GM11168 (cell line): Measurements from ENCODE around the gene PCDHGA9.
"Not testable (repeated sequence)": the region's sequence is repeated elsewhere in the genome, so short reads cannot be mapped to it uniquely, and the experiment has no call there.

Source experiments
- in situ Hi-C: fragments of 300-500 bp; cut with MboI; formaldehyde crosslinking; loops from one replicate; pipeline ENCODE4 v1.12.0; 2022; ENCODE audit warnings: low sequenced_read_pairs; ENCODE audit not compliant: unreplicated experiment

PCDHGA9 gene

DNA sequence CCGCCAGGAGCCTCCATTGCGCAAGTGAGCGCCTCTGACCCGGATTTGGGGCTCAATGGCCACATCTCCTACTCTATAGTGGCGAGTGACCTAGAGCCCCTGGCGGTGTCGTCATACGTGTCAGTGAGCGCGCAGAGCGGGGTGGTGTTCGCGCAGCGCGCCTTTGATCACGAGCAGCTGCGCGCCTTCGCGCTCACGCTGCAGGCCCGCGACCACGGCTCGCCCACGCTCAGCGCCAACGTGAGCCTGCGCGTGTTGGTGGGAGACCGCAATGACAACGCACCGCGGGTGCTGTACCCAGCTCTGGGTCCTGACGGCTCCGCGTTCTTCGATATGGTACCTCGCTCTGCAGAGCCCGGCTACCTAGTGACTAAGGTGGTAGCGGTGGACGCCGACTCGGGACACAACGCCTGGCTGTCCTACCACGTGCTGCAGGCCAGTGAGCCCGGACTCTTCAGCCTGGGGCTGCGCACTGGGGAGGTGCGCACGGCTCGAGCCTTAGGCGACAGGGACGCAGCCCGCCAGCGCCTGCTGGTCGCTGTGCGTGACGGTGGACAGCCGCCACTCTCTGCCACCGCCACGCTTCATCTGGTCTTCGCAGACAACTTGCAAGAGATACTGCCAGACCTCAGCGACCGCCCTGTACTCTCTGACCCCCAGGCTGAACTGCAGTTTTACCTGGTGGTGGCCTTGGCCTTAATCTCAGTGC lies 7.2 kb downstream of the PCDHGA9 start:
- in situ Hi-C loops: loop anchor here (5.0 kb wide), 1 partner anchor 153 kb away; no protein-coding TSS in a partner anchor

DNA sequence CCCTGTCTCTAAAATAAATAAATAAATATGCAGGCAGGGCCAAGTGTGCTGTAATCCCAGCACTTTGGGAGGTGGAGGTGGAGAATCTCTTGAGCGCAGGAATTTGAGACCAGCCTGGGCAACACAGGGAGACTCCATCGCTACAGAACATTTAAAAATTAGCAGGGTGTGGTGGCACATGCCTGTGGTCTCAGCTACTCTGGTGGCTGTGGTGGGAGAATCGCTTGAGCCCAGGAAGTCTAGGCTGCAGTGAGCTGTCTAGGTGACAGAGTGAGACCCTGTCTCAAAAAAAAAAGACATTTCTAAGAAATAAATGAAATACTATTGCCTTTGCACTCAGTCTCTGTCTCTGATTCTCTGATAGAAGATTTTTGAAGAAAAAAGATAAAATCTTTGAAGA lies 9.0 kb downstream of the PCDHGA9 start:
- in situ Hi-C loops: loop anchor here (5.0 kb wide), 1 partner anchor 151 kb away; no protein-coding TSS in a partner anchor

DNA sequence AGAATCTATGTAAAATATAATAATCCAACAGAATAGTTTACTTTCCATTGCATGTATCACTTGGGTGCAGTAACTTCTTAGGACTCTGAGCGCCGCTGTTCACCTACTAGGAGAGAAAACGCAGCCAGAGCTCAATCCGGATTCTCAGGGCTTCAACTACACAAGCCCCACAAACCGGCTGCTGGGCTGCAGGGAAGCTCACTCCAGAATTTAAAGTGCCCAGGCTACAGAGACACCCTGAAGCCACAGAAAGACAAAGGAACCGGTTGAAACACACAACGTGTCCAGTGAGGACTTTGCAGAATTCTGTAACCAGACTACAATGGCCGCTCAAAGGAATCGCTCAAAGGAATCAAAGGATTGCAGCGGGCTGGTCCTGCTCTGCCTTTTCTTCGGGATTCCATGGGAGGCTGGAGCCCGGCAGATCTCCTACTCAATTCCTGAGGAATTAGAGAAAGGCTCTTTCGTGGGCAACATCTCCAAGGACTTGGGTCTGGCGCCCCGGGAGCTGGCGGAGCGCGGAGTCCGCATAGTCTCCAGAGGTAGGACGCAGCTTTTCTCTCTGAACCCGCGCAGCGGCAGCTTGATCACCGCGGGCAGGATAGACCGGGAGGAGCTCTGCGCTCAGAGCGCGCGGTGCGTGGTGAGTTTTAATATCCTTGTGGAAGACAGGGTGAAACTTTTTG lies 10.4 kb downstream of the PCDHGA9 start, which contains the start of gene PCDHGA10:
Gene PCDHGA10 (plus strand): TSS at position 134 of the 686 bp plus-strand sequence. CDS start 189 bp downstream, at position 323.
- in situ Hi-C loops: loop anchor here (5.0 kb wide), 1 partner anchor 149 kb away; no protein-coding TSS in a partner anchor

DNA sequence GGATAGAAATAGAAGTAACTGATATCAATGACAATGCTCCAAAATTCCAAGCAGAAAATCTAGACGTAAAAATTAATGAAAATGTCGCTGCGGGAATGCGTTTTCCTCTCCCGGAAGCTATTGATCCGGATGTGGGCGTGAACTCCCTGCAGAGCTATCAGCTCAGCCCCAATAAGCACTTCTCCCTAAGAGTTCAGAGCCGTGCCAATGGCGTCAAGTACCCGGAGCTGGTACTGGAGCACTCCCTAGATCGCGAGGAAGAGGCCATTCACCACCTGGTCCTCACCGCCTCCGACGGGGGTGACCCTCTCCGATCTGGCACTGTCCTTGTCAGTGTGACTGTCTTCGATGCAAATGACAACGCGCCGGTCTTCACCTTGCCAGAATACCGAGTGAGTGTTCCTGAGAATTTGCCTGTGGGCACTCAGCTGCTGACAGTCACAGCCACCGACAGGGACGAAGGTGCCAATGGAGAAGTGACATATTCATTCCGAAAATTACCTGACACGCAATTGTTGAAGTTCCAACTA lies 11.0 kb downstream of the PCDHGA9 start:
- in situ Hi-C loops: loop anchor here (5.0 kb wide), 1 partner anchor 149 kb away; no protein-coding TSS in a partner anchor

DNA sequence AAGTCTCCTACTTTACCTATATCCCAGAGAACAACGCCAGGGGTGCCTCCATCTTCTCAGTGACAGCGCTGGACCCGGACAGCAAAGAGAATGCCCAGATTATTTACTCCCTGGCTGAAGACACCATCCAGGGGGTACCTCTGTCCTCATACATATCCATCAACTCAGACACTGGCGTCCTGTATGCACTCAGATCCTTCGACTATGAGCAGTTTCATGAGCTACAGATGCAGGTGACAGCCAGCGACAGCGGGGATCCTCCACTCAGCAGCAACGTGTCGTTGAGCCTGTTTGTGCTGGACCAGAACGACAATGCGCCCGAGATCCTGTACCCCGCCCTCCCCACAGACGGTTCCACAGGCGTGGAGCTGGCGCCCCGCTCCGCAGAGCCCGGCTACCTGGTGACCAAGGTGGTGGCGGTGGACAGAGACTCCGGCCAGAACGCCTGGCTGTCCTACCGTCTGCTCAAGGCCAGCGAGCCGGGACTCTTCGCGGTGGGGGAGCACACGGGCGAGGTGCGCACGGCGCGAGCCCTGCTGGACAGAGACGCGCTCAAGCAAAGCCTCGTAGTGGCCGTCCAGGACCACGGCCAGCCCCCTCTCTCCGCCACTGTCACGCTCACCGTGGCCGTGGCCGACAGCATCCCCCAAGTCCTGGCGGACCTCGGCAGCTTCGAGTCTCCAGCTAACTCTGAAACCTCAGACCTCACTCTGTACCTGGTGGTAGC lies 12.1 kb downstream of the PCDHGA9 start:
- in situ Hi-C loops: loop anchor here (5.0 kb wide), 1 partner anchor 148 kb away; no protein-coding TSS in a partner anchor

DNA sequence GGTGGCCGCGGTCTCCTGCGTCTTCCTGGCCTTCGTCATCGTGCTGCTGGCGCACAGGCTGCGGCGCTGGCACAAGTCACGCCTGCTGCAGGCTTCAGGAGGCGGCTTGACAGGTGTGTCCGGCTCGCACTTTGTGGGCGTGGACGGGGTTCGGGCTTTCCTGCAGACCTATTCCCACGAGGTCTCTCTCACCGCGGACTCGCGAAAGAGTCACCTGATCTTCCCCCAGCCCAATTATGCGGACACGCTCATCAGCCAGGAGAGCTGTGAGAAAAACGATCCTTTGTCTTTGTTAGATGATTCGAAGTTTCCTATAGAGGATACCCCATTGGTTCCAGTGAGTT lies 12.7 kb downstream of the PCDHGA9 start:
- in situ Hi-C loops: not testable (repeated sequence)

DNA sequence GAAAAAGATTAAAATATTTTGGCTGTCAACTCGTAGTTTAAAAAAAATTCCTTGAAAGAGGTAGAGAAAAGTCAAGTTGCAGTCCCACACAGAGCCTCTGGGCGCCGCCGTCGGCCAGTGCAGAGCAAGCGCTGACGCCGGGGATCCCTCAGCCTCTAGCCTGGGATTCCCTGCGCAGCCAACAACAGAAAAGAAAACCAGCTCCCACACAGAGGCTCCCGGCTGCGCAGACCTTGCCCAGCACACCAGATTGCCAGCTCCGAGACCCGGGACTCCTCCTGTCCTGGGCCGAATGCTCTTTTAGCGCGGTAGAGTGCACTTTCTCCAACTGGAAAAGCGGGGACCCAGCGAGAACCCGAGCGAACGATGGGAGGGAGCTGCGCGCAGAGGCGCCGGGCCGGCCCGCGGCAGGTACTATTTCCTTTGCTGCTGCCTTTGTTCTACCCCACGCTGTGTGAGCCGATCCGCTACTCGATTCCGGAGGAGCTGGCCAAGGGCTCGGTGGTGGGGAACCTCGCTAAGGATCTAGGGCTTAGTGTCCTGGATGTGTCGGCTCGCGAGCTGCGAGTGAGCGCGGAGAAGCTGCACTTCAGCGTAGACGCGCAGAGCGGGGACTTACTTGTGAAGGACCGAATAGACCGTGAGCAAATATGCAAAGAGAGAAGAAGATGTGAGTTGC lies 15.1 kb downstream of the PCDHGA9 start, which contains the start of gene PCDHGB7:
Gene PCDHGB7 (plus strand): TSS at position 184 of the 679 bp plus-strand sequence. CDS start 183 bp downstream, at position 367.
- in situ Hi-C loops: not testable (repeated sequence)

DNA sequence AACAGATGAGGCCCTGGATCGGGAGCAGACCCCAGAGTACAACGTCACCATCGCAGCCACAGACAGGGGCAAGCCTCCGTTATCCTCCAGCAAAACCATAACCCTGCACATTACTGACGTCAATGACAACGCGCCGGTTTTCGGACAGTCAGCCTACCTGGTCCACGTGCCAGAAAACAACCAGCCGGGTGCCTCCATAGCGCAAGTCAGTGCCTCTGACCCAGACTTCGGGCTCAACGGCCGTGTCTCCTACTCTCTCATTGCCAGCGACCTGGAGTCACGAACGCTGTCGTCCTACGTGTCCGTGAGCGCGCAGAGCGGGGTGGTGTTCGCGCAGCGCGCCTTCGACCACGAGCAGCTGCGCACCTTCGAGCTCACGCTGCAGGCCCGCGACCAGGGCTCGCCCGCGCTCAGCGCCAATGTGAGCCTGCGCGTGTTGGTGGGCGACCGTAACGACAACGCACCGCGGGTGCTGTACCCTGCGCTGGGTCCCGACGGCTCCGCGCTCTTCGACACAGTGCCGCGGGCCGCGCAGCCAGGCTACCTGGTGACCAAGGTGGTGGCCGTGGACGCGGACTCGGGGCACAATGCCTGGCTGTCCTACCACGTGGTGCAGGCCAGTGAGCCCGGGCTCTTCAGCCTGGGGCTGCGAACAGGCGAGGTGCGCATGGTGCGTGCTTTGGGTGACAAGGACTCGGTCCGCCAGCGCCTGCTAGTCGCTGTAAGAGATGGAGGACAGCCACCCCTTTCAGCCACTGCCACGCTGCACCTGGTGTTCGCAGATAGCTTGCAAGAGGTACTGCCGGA lies 16.7 kb downstream of the PCDHGA9 start:
- in situ Hi-C loops: no loop called here

DNA sequence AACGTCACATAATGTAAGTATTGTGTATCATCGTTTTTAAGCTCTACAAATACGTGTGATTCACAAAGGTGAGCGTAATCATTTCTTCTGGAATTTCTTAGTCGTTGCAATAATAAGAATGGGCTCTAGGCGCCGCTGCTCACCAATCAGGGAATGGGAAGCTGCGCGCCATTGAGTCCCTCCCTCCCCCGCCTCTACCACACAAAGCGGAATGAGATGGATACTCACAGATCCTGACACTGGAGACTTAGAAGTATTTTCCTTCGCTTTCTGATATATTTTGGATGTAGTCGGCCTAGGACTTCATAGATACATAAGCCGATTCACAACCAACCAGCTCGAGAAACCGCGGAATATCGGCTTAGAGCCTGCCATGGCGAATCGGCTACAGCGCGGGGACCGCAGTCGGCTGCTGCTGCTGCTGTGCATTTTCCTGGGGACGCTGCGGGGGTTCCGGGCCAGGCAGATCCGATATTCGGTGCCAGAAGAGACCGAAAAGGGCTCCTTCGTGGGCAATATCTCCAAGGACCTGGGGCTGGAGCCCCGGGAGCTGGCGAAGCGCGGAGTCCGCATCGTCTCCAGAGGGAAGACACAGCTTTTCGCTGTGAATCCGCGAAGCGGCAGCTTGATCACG lies 18.4 kb downstream of the PCDHGA9 start, which contains the start of gene PCDHGA11:
Gene PCDHGA11 (plus strand): TSS at position 197 of the 634 bp plus-strand sequence. CDS start 177 bp downstream, at position 374.
- in situ Hi-C loops: no loop called here

DNA sequence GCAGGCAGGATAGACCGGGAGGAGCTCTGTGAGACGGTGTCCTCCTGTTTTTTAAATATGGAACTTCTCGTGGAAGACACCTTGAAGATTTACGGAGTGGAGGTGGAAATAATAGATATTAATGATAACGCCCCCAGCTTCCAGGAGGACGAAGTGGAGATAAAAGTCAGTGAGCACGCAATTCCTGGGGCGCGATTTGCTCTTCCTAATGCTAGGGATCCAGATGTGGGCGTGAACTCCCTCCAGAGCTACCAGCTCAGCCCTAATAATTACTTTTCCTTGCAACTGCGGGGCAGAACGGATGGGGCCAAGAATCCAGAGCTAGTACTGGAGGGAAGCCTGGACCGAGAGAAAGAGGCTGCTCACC lies 18.9 kb downstream of the PCDHGA9 start:
- in situ Hi-C loops: no loop called here

DNA sequence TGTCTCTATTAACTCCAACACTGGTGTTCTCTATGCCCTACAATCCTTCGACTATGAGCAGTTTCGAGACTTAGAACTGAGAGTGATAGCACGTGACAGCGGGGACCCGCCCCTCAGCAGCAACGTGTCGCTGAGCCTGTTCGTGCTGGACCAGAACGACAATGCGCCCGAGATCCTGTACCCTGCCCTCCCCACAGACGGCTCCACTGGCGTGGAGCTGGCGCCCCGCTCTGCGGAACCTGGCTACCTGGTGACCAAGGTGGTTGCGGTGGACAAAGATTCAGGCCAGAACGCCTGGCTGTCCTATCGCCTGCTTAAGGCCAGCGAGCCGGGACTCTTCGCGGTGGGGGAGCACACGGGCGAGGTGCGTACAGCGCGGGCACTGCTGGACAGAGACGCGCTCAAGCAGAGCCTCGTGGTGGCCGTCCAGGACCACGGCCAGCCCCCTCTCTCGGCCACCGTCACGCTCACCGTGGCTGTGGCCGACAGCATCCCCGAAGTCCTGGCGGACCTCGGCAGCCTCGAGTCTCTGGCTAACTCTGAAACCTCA lies 20.2 kb downstream of the PCDHGA9 start:
- in situ Hi-C loops: no loop called here

DNA sequence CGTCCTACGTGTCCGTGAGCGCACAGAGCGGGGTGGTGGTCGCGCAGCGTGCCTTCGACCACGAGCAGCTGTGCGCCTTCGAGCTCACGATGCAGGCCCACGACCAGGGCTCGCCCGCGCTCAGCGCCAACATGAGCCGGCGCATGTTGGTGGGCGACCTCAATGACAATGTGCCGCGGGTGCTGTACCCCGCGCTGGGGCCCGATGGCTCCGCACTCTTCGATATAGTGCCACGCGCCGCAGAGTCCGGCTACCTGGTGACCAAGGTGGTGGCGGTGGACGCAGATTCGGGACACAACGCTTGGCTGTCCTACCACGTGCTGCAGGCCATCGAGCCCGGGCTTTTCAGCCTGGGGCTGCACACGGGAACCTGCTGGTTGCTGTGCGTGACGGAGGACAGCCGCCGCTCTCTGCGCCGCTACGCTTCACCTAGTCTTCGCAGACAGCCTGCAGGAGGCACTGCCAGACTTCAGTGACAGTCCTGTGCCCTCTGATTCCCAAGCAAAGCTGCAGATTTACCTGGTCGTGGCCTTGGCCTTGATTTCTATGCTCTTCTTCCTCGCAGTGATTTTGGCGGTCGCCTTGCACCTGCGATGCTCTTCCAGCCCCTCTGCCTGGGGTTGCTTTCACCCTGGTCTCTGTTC lies 25.3 kb downstream of the PCDHGA9 start:
- in situ Hi-C loops: loop anchor here (5.0 kb wide), 1 partner anchor 89 kb away; no protein-coding TSS in a partner anchor

DNA sequence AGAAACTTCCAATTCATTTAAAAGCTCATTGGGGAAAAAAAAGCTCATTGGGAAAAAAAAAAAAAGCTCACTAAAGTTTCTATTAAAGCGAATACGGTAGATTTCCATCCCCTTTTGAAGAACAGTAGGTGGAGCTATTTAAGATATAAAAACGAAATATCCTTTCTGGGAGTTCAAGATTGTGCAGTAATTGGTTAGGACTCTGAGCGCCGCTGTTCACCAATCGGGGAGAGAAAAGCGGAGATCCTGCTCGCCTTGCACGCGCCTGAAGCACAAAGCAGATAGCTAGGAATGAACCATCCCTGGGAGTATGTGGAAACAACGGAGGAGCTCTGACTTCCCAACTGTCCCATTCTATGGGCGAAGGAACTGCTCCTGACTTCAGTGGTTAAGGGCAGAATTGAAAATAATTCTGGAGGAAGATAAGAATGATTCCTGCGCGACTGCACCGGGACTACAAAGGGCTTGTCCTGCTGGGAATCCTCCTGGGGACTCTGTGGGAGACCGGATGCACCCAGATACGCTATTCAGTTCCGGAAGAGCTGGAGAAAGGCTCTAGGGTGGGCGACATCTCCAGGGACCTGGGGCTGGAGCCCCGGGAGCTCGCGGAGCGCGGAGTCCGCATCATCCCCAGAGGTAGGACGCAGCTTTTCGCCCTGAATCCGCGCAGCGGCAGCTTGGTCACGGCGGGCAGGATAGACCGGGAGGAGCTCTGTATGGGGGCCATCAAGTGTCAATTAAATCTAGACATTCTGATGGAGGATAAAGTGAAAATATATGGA lies 27.9 kb downstream of the PCDHGA9 start, which contains the start of gene PCDHGA12:
Gene PCDHGA12 (plus strand): TSS at position 176 of the 782 bp plus-strand sequence. CDS start 253 bp downstream, at position 429.
- in situ Hi-C loops: no loop called here

DNA sequence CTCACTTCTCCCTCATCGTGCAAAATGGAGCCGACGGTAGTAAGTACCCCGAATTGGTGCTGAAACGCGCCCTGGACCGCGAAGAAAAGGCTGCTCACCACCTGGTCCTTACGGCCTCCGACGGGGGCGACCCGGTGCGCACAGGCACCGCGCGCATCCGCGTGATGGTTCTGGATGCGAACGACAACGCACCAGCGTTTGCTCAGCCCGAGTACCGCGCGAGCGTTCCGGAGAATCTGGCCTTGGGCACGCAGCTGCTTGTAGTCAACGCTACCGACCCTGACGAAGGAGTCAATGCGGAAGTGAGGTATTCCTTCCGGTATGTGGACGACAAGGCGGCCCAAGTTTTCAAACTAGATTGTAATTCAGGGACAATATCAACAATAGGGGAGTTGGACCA lies 28.7 kb downstream of the PCDHGA9 start:
- in situ Hi-C loops: no loop called here

DNA sequence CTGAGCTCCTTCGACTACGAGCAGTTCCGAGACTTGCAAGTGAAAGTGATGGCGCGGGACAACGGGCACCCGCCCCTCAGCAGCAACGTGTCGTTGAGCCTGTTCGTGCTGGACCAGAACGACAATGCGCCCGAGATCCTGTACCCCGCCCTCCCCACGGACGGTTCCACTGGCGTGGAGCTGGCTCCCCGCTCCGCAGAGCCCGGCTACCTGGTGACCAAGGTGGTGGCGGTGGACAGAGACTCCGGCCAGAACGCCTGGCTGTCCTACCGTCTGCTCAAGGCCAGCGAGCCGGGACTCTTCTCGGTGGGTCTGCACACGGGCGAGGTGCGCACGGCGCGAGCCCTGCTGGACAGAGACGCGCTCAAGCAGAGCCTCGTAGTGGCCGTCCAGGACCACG lies 29.7 kb downstream of the PCDHGA9 start:
- in situ Hi-C loops: not testable (repeated sequence)

DNA sequence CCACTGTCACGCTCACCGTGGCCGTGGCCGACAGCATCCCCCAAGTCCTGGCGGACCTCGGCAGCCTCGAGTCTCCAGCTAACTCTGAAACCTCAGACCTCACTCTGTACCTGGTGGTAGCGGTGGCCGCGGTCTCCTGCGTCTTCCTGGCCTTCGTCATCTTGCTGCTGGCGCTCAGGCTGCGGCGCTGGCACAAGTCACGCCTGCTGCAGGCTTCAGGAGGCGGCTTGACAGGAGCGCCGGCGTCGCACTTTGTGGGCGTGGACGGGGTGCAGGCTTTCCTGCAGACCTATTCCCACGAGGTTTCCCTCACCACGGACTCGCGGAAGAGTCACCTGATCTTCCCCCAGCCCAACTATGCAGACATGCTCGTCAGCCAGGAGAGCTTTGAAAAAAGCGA lies 30.1 kb downstream of the PCDHGA9 start:
- in situ Hi-C loops: not testable (repeated sequence)

DNA sequence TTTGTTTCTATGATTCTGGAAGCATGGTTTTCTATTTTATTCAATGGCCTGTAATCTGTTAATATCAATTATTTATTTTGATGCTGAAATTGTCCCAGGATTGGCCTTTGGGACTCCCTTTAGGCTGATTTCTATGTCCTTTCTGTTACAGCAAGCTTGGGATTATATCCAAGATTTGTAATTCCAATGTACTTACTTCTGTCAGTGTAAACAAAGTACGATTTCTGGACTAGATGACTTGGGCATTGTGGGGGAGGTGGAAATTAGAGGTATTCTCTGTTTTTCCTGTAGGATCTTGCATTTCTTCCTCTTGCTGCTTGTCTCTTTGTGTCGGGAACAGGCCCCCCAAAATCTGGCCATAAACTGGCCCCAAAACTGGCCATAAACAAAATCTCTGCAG lies 31.4 kb downstream of the PCDHGA9 start:
- in situ Hi-C loops: no loop called here
